ENCODE results near the gene PBX3. TPM values are rescaled to one million over a fixed set of nuclear protein-coding genes. Genes with fewer than 3 reads are reported as not detected.
"Not testable (repeated sequence)": the region's sequence is repeated elsewhere in the genome, so short reads cannot be mapped to it uniquely, and the experiment has no call there.

Gene PBX3
- total and polyA plus RNA-seq, 2 of the 13 experiments (the other 11 are each of a cell fraction or from before 2014, with no cell fraction given) = 6.0 to 11.2 TPM

DNA sequence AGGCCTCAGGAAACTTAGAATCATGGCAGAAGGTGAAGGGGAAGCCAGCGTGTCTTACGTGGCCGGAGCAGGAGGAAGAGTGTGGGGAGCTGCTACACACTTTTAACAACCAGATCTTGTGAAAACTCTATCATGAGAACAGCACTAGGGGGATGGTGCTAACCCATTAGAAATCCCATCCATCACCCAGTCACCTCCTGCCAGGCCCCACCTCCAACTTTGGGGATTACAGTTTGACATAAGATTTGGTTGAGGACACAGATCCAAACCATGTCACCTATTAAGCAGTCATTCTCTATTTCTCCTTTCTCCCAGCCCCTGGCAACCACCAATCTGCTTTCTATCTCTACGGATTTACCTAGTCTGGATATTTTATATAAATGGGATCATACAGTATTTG is 26.9 kb downstream of the PBX3 start (continued):
- TF ChIP-seq, protein P1, sequence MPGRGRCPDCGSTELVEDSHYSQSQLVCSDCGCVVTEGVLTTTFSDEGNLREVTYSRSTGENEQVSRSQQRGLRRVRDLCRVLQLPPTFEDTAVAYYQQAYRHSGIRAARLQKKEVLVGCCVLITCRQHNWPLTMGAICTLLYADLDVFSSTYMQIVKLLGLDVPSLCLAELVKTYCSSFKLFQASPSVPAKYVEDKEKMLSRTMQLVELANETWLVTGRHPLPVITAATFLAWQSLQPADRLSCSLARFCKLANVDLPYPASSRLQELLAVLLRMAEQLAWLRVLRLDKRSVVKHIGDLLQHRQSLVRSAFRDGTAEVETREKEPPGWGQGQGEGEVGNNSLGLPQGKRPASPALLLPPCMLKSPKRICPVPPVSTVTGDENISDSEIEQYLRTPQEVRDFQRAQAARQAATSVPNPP (CRISPR knock-in tag; IDR thresholded peaks at IDR 0.05) = no peak
- TF ChIP-seq GABPB1 (CRISPR knock-in tag; IDR thresholded peaks at IDR 0.05) = no peak
- no peak for TF ChIP-seq CREM (IDR thresholded peaks at IDR 0.05)
- no peak for TF ChIP-seq CREM (CRISPR knock-in tag; IDR thresholded peaks at IDR 0.05)
- no peak for TF ChIP-seq ATM (IDR thresholded peaks at IDR 0.05; ENCODE audit: borderline replicate concordance)
- no peak for TF ChIP-seq KDM1A (CRISPR knock-in tag; IDR thresholded peaks at IDR 0.05)
- TF ChIP-seq, protein P2, sequence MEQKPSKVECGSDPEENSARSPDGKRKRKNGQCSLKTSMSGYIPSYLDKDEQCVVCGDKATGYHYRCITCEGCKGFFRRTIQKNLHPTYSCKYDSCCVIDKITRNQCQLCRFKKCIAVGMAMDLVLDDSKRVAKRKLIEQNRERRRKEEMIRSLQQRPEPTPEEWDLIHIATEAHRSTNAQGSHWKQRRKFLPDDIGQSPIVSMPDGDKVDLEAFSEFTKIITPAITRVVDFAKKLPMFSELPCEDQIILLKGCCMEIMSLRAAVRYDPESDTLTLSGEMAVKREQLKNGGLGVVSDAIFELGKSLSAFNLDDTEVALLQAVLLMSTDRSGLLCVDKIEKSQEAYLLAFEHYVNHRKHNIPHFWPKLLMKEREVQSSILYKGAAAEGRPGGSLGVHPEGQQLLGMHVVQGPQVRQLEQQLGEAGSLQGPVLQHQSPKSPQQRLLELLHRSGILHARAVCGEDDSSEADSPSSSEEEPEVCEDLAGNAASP (CRISPR knock-in tag; IDR thresholded peaks at IDR 0.05; ENCODE audit: borderline replicate concordance) = no peak

DNA sequence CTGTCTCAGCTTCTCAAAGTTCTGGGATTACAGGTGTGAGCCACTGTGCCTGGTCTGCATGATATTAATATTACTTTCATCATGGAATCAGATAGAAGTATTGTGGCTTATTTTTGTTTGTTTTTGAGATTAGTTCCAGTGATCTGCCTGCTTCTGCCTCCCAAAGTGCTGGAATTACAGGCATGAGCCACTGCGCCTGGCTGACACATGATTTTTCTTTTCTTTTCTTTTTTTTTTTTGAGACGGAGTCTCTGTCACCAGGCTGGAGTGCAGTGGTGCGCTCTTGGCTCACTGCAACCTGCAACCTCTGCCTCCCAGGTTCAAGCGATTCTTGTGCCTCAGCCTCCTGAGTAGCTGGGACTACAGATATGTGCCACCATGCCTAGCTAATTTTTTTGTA is 29.6 kb downstream of the PBX3 start:
- ATAC-seq; POLR2A ChIA-PET; H2AFZ ChIP-seq (ENCODE audit: low read length); CTCF ChIA-PET (ENCODE audit: low intra/inter-chr PET ratio, low total read pairs); H3K27ac ChIP-seq (ENCODE audit: extremely low read length, insufficient read depth, low read length); FAIRE-seq; H3K4me2 ChIP-seq (ENCODE audit: low read depth, low read length); H3K36me3 ChIP-seq (replicated peaks in 1 of 2; ENCODE audit: control insufficient read depth in 1 of 2, insufficient read depth in 2 of 2, low read length in 2 of 2); H3K27me3 ChIP-seq (ENCODE audit: control insufficient read depth in 1 of 2, insufficient read depth in 2 of 2, low read length in 2 of 2); H3K9me3 ChIP-seq (ENCODE audit: low read length); H3K79me2 ChIP-seq (ENCODE audit: insufficient read depth, low read length); H3K4me3 ChIP-seq (replicated peaks in 1 of 3; ENCODE audit: insufficient read depth in 1 of 3, low read depth in 2 of 3, low read length in 3 of 3); BruUV-seq (replicated peaks); DNase-seq (ENCODE audit: low spot score); H4K20me1 ChIP-seq (ENCODE audit: insufficient read depth, low read length); intact Hi-C loops (cut with micrococcal nuclease; ENCODE audit: unreplicated experiment); in situ Hi-C loops (cut with HindIII; ENCODE audit: extremely low pct_ligation_motif_present, low pct_unique_long_range_greater_than_20kb); H3K9ac ChIP-seq (ENCODE audit: insufficient read depth, low read depth, low read length); H3K4me1 ChIP-seq (ENCODE audit: insufficient read depth, low read length): not testable (repeated sequence)
- WGBS (ENCODE audit: low lambda C conversion rate) = 90% methylated on average over 4 of the region's 4 CpGs

DNA sequence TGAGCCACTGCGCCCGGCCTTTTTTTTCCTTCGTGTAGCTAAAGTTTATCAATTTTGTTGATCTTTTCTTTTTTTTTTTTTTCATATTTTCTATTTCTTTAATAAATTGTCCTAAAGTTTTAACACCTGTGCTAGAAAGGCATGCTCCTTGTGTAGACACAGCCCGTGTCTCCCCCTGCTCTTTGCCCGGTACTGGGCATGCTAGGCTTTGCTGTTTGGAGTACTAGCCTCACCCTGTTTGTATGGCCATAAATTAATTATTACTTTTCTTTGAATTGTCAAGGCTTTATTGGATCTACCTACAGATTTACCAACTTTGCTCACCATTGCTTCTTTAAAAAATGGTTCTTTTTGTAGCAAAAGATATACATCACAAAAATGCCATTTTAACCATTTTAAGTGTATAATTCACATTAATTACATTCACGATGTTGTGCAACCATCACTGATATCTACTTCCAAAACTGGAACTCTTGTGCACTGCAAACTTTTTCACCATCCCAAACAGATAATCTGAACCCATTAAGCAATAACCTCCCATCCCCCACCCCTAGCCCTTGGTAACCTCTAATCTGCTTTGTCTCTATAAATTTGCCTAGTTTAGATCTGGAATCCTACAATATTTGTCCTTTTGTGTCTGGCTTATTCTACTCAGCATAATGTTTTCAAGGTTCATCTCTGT is 31.5 kb downstream of the PBX3 start:
- H3K4me3 ChIP-seq (replicated peaks in 1 of 3; ENCODE audit: insufficient read depth in 1 of 3, low read depth in 2 of 3, low read length in 3 of 3); H2AFZ ChIP-seq (ENCODE audit: low read length); H3K36me3 ChIP-seq (replicated peaks in 1 of 2; ENCODE audit: control insufficient read depth in 1 of 2, insufficient read depth in 2 of 2, low read length in 2 of 2); H3K27ac ChIP-seq (ENCODE audit: extremely low read length, insufficient read depth, low read length); BruUV-seq (replicated peaks); H4K20me1 ChIP-seq (ENCODE audit: insufficient read depth, low read length); H3K4me2 ChIP-seq (ENCODE audit: low read depth, low read length); POLR2A ChIA-PET; intact Hi-C loops (cut with micrococcal nuclease; ENCODE audit: unreplicated experiment); in situ Hi-C loops (cut with HindIII; ENCODE audit: extremely low pct_ligation_motif_present, low pct_unique_long_range_greater_than_20kb); H3K27me3 ChIP-seq (ENCODE audit: control insufficient read depth in 1 of 2, insufficient read depth in 2 of 2, low read length in 2 of 2); CTCF ChIA-PET (ENCODE audit: low intra/inter-chr PET ratio, low total read pairs); DNase-seq (ENCODE audit: low spot score); ATAC-seq; FAIRE-seq; H3K4me1 ChIP-seq (ENCODE audit: insufficient read depth, low read length); H3K9me3 ChIP-seq (ENCODE audit: low read length); H3K9ac ChIP-seq (ENCODE audit: insufficient read depth, low read depth, low read length); H3K79me2 ChIP-seq (ENCODE audit: insufficient read depth, low read length): not testable (repeated sequence)
- WGBS (ENCODE audit: low lambda C conversion rate) = 94% methylated on average over 5 of the region's 6 CpGs

DNA sequence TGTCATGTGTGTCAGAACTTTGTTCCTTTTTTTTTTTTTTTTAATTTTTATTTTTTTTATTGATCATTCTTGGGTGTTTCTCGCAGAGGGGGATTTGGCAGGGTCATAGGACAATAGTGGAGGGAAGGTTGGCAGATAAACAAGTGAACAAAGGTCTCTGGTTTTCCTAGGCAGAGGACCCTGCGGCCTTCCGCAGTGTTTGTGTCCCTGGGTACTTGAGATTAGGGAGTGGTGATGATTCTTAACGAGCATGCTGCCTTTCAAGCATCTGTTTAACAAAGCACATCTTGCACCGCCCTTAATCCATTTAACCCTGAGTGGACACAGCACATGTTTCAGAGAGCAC is 32.0 kb downstream of the PBX3 start:
- H3K4me1 ChIP-seq (ENCODE audit: insufficient read depth, low read length); H3K27me3 ChIP-seq (ENCODE audit: control insufficient read depth in 1 of 2, insufficient read depth in 2 of 2, low read length in 2 of 2); FAIRE-seq; H3K79me2 ChIP-seq (ENCODE audit: insufficient read depth, low read length); H3K4me2 ChIP-seq (ENCODE audit: low read depth, low read length); H3K36me3 ChIP-seq (replicated peaks in 1 of 2; ENCODE audit: control insufficient read depth in 1 of 2, insufficient read depth in 2 of 2, low read length in 2 of 2); H4K20me1 ChIP-seq (ENCODE audit: insufficient read depth, low read length); in situ Hi-C loops (cut with HindIII; ENCODE audit: extremely low pct_ligation_motif_present, low pct_unique_long_range_greater_than_20kb); H3K27ac ChIP-seq (ENCODE audit: extremely low read length, insufficient read depth, low read length); BruUV-seq (replicated peaks); DNase-seq (ENCODE audit: low spot score); ATAC-seq; H3K9me3 ChIP-seq (ENCODE audit: low read length); H3K9ac ChIP-seq (ENCODE audit: insufficient read depth, low read depth, low read length); POLR2A ChIA-PET; CTCF ChIA-PET (ENCODE audit: low intra/inter-chr PET ratio, low total read pairs); H3K4me3 ChIP-seq (replicated peaks in 1 of 3; ENCODE audit: insufficient read depth in 1 of 3, low read depth in 2 of 3, low read length in 3 of 3); H2AFZ ChIP-seq (ENCODE audit: low read length); intact Hi-C loops (cut with micrococcal nuclease; ENCODE audit: unreplicated experiment): not testable (repeated sequence)
- 60% methylated on average over 1 of the region's 5 CpGs for WGBS (ENCODE audit: low lambda C conversion rate)

Data from HepG2 (cell line).